Sigmoid colon (tissue), 7 donors: Measurements from ENCODE around the gene CELSR2. TPM values are rescaled to one million over a fixed set of nuclear protein-coding genes. Genes with fewer than 3 reads are reported as not detected.
A peak's percentile ranks its signal among the peaks of the same experiment; 100 is the strongest.

Experiments used
- DNase-seq: peaks from one replicate; pipeline ENCODE4 v3.0.0-alpha.2; 2019
- H3K27ac ChIP-seq, 4 donors: fragments of 200-600 bp; sonication (generic); one replicate each; pipeline ENCODE4 v1.5.1; 2016 to 2019; ENCODE audit warnings: mild to moderate bottlenecking in 1 of 4
- H3K27me3 ChIP-seq, 3 donors: fragments of 200-600 bp; sonication (generic); one replicate each; pipeline ENCODE4 v1.5.1; 2019; ENCODE audit warnings: mild to moderate bottlenecking in 1 of 3
- H3K36me3 ChIP-seq, 4 donors: fragments of 200-600 bp; sonication (generic); one replicate each; pipeline ENCODE4 v1.5.1; 2016 to 2019
- H3K4me1 ChIP-seq, 4 donors: fragments of 200-600 bp; sonication (generic); one replicate each; pipeline ENCODE4 v1.5.1; 2017 to 2019
- H3K4me3 ChIP-seq, 4 donors: fragments of 200-600 bp; sonication (generic); one replicate each; pipeline ENCODE4 v1.5.1; 2017 to 2019; ENCODE audit warnings: mild to moderate bottlenecking in 2 of 4, moderate library complexity in 1 of 4
- H3K9me3 ChIP-seq, 4 donors: fragments of 200-600 bp in 3 of 4; sonication (generic) in 3 of 4; one replicate each; pipeline versions ENCODE4 v1.5.1 to v1.6.1; 2013 to 2019
- CTCF ChIP-seq, 4 experiments: fragments of 450-650 bp in 3 of 4; fragments of 200-600 bp in 1 of 4; IDR thresholded peaks; one replicate each; pipeline ENCODE4 v1.5.1; 2016 to 2019; ENCODE audit warnings: antibody characterized with exemption in 4 of 4, mild to moderate bottlenecking in 3 of 4, moderate library complexity in 2 of 4
- EP300 ChIP-seq, 4 donors: sonication (generic); formaldehyde crosslinking; IDR thresholded peaks; one replicate each; pipeline ENCODE4 v1.6.1; 2017; ENCODE audit warnings: antibody characterized with exemption in 4 of 4
- POLR2A ChIP-seq, 2 donors: fragments of 450-650 bp; IDR thresholded peaks; one replicate each; pipeline ENCODE4 v1.6.1; 2016; ENCODE audit warnings: antibody characterized with exemption in 2 of 2, mild to moderate bottlenecking in 2 of 2, moderate library complexity in 2 of 2
- POLR2AphosphoS5 ChIP-seq, 4 donors: sonication (generic); formaldehyde crosslinking; IDR thresholded peaks; one replicate each; pipeline ENCODE4 v1.6.1; 2017; ENCODE audit warnings: antibody characterized with exemption in 4 of 4
- WGBS, 2 donors: extraction: QIAGEN DNeasy Blood & Tissue Kit; methylation state at CpG; one replicate each; pipeline ENCODE4 v1.1.7; 2013; 5-methylcytosine and 5-hydroxymethylcytosine counted together
- intact Hi-C: fragments of 100-400 bp; cut with DNase I; formaldehyde crosslinking; loops from one replicate; pipeline ENCODE4 v1.15.1; 2023
- polyA plus RNA-seq, 3 donors: library from polyadenylated mRNA; stranded (reverse); fragments of 200-250 nt; gene quantifications; one replicate each; pipeline ENCODE4 v1.2.3, GENCODE V29; 2013
- total RNA-seq, 4 donors: library from RNA; depleted of rRNA; stranded (reverse); fragments of >200 nt; gene quantifications; one replicate each; pipeline ENCODE4 v1.1.0, GENCODE V29; 2016
- donor health status: healthy with polysubstance abuse.
- donor health status: Bipolar disorder and iron deficiency.
- donor health status: healthy.

Gene CELSR2
- total and polyA plus RNA-seq, 7 donors: under 0.01 to 10.8 (median 3.6) TPM

- H3K27ac ChIP-seq: peak overlapping the region in 2 of 4 donors; percentile 39 to 56
- no peaks in the 10 kb centered on the region for H3K9me3 ChIP-seq
- peak; percentile 69 for DNase-seq
- no peaks in the 10 kb centered on the region for H3K36me3 ChIP-seq
- no peak for TF ChIP-seq POLR2AphosphoS5 (IDR thresholded peaks at IDR 0.05)
- no peak for TF ChIP-seq POLR2A (IDR thresholded peaks at IDR 0.05)
- TF ChIP-seq EP300 (IDR thresholded peaks at IDR 0.05): no peak
- TF ChIP-seq CTCF (IDR thresholded peaks at IDR 0.05): no peak
- no peaks in the 10 kb centered on the region for H3K27me3 ChIP-seq
- WGBS, 2 donors: 84 to 93% methylated on average over 33 of the region's 33 CpGs
- peak overlapping the region; percentile 34 to 85 (median 66) for H3K4me3 ChIP-seq
- peaks cover 0 to 43% (median 40%) of the 10 kb centered on the region in 4 donors for H3K4me1 ChIP-seq
- intact Hi-C loops: no loop called here
Measured at GRCh38 chr1:109250454-109251276, 1.3 kb downstream of the CELSR2 start.

- H3K4me3 ChIP-seq: no peak overlapping the region
- H3K27ac ChIP-seq: no peak overlapping the region
- H3K27me3 ChIP-seq: no peaks in the 10 kb centered on the region
- peaks cover 0 to 44% (median 41%) of the 10 kb centered on the region in 4 donors for H3K4me1 ChIP-seq
- no peak for TF ChIP-seq CTCF (IDR thresholded peaks at IDR 0.05)
- no peak for TF ChIP-seq POLR2A (IDR thresholded peaks at IDR 0.05)
- no peak for TF ChIP-seq EP300 (IDR thresholded peaks at IDR 0.05)
- no peak for TF ChIP-seq POLR2AphosphoS5 (IDR thresholded peaks at IDR 0.05)
- WGBS, 2 donors: 96% methylated on average over 32 of the region's 32 CpGs
- H3K36me3 ChIP-seq: no peaks in the 10 kb centered on the region
- DNase-seq: no peak
- intact Hi-C loops: no loop called here
- no peaks in the 10 kb centered on the region for H3K9me3 ChIP-seq
Measured at GRCh38 chr1:109251277-109252166, 2.2 kb downstream of the CELSR2 start.

GRCh38 chr1:109252167-109252892, 3.0 kb downstream of the CELSR2 start:
- no peaks in the 10 kb centered on the region for H3K27me3 ChIP-seq
- intact Hi-C loops: no loop called here

More at GRCh38 chr1:109252167-109252892, 3.0 kb downstream of the CELSR2 start:
- Histone ChIP-seq H3K4me3 (no peak overlapping the region), H3K36me3 (no peaks in the 10 kb centered on the region), H3K27ac (peak overlapping the region in 2 of 4 donors; percentile 84 to 86), H3K9me3 (no peaks in the 10 kb centered on the region), H3K4me1 (peaks cover 0 to 44% (median 41%) of the 10 kb centered on the region in 4 donors)
- no peak for TF ChIP-seq CTCF (IDR thresholded peaks at IDR 0.05)
- no peak for TF ChIP-seq EP300 (IDR thresholded peaks at IDR 0.05)
- TF ChIP-seq POLR2AphosphoS5 (IDR thresholded peaks at IDR 0.05): no peak
- no peak for TF ChIP-seq POLR2A (IDR thresholded peaks at IDR 0.05)
- no peak for DNase-seq
- WGBS, 2 donors: 97 to 98% methylated on average over 31 of the region's 31 CpGs
